Stomach (tissue), 4 donors: ENCODE data around the gene MYO18A.
"Not testable (repeated sequence)": the region's sequence is repeated elsewhere in the genome, so short reads cannot be mapped to it uniquely, and the experiment has no call there.

Source experiments
- CTCF ChIP-seq, 7 experiments: fragments of 450-650 bp in 4 of 7; fragments of 200-600 bp in 3 of 7; sonication (generic) in 3 of 7; IDR thresholded peaks; one replicate each; pipeline ENCODE4 v1.5.1; 2016 to 2019; ENCODE audit warnings: antibody characterized with exemption in 7 of 7, control low read depth in 2 of 7, mild to moderate bottlenecking in 1 of 7
- POLR2AphosphoS5 ChIP-seq, 3 donors: sonication (generic); formaldehyde crosslinking; IDR thresholded peaks; one replicate each; pipeline ENCODE4 v1.6.1; 2016; ENCODE audit warnings: antibody characterized with exemption in 3 of 3

GRCh38 chr17:29204068-29204804 lies 24.0 kb upstream of the MYO18A start:
- TF ChIP-seq CTCF (IDR thresholded peaks at IDR 0.05): not testable (repeated sequence)
- peak in 1 of 3 donors; percentile 12 for TF ChIP-seq POLR2AphosphoS5 (IDR thresholded peaks at IDR 0.05)
